ENCODE data around the gene GIT1. TPM values are rescaled to one million over a fixed set of nuclear protein-coding genes. Genes with fewer than 3 reads are reported as not detected.

Gene GIT1
- total and polyA plus RNA-seq, 2 experiments from 2014 or later = 15.9 to 60.9 TPM

DNA sequence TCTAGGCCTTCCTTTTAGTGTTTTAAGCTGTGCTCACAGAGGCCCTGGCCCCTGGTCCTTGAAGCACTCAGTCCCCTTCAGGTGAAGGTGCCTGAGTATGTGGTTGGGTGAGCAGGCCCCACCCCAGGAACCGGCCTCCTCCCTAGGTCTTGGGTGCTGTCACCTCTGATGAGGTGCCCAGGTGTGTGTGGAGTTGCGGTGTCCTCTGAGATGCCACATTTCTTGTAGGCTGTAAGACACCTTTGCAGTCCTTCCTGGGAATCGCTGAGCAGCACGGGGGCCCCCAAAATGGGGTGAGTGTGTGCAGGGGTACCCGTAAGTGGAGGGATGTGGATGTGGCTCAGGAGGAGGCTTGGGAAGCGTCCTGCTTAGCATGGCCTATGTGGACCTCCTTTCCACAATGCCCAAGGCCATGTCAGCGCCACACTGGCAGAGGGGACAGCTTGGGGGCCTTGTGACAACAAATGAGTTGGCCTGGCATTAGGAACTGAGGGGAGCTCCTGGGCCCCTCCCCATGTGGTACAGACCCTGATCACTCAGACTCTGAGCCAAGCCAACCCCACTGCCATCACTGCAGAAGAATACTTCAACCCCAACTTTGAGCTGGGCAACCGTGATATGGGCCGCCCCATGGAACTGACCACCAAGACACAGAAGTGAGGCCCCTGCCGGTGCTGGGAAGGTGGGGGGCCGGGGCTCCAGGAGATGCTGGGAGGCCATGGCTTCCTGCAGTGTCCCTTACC is 22.1 kb upstream of the GIT1 start:
- H3K9me2 ChIP-seq (ENCODE audit: insufficient read depth) = no peaks in the 10 kb centered on the region

More for the DNA sequence above, 22.1 kb upstream of the GIT1 start:
- Mint-ChIP-seq H3K4me3 (no peak overlapping the region), H3K4me1 (peaks cover 22% of the 10 kb centered on the region), H3K36me3 (ENCODE audit: low read depth) (peaks cover 4% of the 10 kb centered on the region; the same call in 2 of the 3 replicates), H3K27me3 (ENCODE audit: insufficient read depth, low read depth, poor library complexity) (peaks cover 35% of the 10 kb centered on the region), H3K27ac (no peak overlapping the region), H3K9me3 (no peaks in the 10 kb centered on the region; the same call in 2 of the 3 replicates)
- 0 out of 2 replicates have a peak, but pooled peaks cover 2% of the 10 kb centered on the region for H3F3A ChIP-seq (replicated peaks; ENCODE audit: low read depth)
- no peak overlapping the region for H2AFZ ChIP-seq
- H3K27me3 ChIP-seq (ENCODE audit: insufficient read depth) = peaks cover 35% of the 10 kb centered on the region
- peaks cover 2% of the 10 kb centered on the region; the same call in 1 of the 2 replicates for H3K79me2 ChIP-seq (replicated peaks; ENCODE audit: insufficient read depth)
- TF ChIP-seq EZH2phosphoT487 (IDR thresholded peaks at IDR 0.05; ENCODE audit: unreplicated experiment) = no peak
- no peak for TF ChIP-seq EZH2 (IDR thresholded peaks at IDR 0.05; ENCODE audit: low read depth, unreplicated experiment)
- no peak for TF ChIP-seq NANOG (IDR thresholded peaks at IDR 0.05; ENCODE audit: borderline replicate concordance)
- TF ChIP-seq ZNF331 (CRISPR knock-in tag; IDR thresholded peaks at IDR 0.05; ENCODE audit: low read depth) = no peak
- TF ChIP-seq, protein P1, sequence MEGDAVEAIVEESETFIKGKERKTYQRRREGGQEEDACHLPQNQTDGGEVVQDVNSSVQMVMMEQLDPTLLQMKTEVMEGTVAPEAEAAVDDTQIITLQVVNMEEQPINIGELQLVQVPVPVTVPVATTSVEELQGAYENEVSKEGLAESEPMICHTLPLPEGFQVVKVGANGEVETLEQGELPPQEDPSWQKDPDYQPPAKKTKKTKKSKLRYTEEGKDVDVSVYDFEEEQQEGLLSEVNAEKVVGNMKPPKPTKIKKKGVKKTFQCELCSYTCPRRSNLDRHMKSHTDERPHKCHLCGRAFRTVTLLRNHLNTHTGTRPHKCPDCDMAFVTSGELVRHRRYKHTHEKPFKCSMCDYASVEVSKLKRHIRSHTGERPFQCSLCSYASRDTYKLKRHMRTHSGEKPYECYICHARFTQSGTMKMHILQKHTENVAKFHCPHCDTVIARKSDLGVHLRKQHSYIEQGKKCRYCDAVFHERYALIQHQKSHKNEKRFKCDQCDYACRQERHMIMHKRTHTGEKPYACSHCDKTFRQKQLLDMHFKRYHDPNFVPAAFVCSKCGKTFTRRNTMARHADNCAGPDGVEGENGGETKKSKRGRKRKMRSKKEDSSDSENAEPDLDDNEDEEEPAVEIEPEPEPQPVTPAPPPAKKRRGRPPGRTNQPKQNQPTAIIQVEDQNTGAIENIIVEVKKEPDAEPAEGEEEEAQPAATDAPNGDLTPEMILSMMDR (conservative IDR thresholded peaks at IDR 0.05; ENCODE audit: low read depth in 2 of 2) = no peak
- TF ChIP-seq POLR2AphosphoS5 (IDR thresholded peaks at IDR 0.05; ENCODE audit: low read depth) = no peak
- no peak for TF ChIP-seq STAT1 (IDR thresholded peaks at IDR 0.05; ENCODE audit: unreplicated experiment)
- TF ChIP-seq ZNF114 (CRISPR knock-in tag; IDR thresholded peaks at IDR 0.05) = no peak
- TF ChIP-seq, protein P2, sequence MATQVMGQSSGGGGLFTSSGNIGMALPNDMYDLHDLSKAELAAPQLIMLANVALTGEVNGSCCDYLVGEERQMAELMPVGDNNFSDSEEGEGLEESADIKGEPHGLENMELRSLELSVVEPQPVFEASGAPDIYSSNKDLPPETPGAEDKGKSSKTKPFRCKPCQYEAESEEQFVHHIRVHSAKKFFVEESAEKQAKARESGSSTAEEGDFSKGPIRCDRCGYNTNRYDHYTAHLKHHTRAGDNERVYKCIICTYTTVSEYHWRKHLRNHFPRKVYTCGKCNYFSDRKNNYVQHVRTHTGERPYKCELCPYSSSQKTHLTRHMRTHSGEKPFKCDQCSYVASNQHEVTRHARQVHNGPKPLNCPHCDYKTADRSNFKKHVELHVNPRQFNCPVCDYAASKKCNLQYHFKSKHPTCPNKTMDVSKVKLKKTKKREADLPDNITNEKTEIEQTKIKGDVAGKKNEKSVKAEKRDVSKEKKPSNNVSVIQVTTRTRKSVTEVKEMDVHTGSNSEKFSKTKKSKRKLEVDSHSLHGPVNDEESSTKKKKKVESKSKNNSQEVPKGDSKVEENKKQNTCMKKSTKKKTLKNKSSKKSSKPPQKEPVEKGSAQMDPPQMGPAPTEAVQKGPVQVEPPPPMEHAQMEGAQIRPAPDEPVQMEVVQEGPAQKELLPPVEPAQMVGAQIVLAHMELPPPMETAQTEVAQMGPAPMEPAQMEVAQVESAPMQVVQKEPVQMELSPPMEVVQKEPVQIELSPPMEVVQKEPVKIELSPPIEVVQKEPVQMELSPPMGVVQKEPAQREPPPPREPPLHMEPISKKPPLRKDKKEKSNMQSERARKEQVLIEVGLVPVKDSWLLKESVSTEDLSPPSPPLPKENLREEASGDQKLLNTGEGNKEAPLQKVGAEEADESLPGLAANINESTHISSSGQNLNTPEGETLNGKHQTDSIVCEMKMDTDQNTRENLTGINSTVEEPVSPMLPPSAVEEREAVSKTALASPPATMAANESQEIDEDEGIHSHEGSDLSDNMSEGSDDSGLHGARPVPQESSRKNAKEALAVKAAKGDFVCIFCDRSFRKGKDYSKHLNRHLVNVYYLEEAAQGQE (IDR thresholded peaks at IDR 0.05; ENCODE audit: unreplicated experiment) = no peak
- TF ChIP-seq, protein P3, sequence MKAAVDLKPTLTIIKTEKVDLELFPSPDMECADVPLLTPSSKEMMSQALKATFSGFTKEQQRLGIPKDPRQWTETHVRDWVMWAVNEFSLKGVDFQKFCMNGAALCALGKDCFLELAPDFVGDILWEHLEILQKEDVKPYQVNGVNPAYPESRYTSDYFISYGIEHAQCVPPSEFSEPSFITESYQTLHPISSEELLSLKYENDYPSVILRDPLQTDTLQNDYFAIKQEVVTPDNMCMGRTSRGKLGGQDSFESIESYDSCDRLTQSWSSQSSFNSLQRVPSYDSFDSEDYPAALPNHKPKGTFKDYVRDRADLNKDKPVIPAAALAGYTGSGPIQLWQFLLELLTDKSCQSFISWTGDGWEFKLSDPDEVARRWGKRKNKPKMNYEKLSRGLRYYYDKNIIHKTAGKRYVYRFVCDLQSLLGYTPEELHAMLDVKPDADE (IDR thresholded peaks at IDR 0.05) = no peak
- no peak for TF ChIP-seq JUNB (IDR thresholded peaks at IDR 0.05; ENCODE audit: unreplicated experiment)
- no peak for TF ChIP-seq CREB1 (CRISPR knock-in tag; IDR thresholded peaks at IDR 0.05; ENCODE audit: low read depth)
- TF ChIP-seq, protein P4, sequence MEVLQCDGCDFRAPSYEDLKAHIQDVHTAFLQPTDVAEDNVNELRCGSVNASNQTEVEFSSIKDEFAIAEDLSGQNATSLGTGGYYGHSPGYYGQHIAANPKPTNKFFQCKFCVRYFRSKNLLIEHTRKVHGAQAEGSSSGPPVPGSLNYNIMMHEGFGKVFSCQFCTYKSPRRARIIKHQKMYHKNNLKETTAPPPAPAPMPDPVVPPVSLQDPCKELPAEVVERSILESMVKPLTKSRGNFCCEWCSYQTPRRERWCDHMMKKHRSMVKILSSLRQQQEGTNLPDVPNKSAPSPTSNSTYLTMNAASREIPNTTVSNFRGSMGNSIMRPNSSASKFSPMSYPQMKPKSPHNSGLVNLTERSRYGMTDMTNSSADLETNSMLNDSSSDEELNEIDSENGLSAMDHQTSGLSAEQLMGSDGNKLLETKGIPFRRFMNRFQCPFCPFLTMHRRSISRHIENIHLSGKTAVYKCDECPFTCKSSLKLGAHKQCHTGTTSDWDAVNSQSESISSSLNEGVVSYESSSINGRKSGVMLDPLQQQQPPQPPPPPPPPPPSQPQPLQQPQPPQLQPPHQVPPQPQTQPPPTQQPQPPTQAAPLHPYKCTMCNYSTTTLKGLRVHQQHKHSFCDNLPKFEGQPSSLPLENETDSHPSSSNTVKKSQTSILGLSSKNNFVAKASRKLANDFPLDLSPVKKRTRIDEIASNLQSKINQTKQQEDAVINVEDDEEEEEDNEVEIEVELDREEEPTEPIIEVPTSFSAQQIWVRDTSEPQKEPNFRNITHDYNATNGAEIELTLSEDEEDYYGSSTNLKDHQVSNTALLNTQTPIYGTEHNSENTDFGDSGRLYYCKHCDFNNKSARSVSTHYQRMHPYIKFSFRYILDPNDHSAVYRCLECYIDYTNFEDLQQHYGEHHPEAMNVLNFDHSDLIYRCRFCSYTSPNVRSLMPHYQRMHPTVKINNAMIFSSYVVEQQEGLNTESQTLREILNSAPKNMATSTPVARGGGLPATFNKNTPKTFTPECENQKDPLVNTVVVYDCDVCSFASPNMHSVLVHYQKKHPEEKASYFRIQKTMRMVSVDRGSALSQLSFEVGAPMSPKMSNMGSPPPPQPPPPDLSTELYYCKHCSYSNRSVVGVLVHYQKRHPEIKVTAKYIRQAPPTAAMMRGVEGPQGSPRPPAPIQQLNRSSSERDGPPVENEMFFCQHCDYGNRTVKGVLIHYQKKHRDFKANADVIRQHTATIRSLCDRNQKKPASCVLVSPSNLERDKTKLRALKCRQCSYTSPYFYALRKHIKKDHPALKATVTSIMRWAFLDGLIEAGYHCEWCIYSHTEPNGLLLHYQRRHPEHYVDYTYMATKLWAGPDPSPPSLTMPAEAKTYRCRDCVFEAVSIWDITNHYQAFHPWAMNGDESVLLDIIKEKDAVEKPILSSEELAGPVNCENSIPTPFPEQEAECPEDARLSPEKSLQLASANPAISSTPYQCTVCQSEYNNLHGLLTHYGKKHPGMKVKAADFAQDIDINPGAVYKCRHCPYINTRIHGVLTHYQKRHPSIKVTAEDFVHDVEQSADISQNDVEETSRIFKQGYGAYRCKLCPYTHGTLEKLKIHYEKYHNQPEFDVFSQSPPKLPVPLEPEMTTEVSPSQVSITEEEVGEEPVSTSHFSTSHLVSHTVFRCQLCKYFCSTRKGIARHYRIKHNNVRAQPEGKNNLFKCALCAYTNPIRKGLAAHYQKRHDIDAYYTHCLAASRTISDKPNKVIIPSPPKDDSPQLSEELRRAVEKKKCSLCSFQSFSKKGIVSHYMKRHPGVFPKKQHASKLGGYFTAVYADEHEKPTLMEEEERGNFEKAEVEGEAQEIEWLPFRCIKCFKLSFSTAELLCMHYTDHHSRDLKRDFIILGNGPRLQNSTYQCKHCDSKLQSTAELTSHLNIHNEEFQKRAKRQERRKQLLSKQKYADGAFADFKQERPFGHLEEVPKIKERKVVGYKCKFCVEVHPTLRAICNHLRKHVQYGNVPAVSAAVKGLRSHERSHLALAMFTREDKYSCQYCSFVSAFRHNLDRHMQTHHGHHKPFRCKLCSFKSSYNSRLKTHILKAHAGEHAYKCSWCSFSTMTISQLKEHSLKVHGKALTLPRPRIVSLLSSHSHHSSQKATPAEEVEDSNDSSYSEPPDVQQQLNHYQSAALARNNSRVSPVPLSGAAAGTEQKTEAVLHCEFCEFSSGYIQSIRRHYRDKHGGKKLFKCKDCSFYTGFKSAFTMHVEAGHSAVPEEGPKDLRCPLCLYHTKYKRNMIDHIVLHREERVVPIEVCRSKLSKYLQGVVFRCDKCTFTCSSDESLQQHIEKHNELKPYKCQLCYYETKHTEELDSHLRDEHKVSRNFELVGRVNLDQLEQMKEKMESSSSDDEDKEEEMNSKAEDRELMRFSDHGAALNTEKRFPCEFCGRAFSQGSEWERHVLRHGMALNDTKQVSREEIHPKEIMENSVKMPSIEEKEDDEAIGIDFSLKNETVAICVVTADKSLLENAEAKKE (CRISPR knock-in tag; IDR thresholded peaks at IDR 0.05) = no peak
- peaks cover 21% of the 10 kb centered on the region for H3K4me1 ChIP-seq (ENCODE audit: insufficient read depth)
- H3K27ac ChIP-seq (ENCODE audit: low read depth) = no peak overlapping the region
- ATAC-seq (no peak), DNase-seq (ENCODE audit: low spot score) (no peak)
- no peak overlapping the region for H3K4me2 ChIP-seq
- peaks cover 12% of the 10 kb centered on the region; the same call in 1 of the 2 replicates for H4K20me1 ChIP-seq (replicated peaks; ENCODE audit: insufficient read depth)
- H3K36me3 ChIP-seq (ENCODE audit: insufficient read depth) = no peaks in the 10 kb centered on the region; the same call in 1 of the 2 replicates
- no peak overlapping the region for H3K4me3 ChIP-seq

Data from GM23338 (cell line).